Hematopoietic multipotent progenitor cell treated with erythropoietin and hydrocortisone succinate and interleukin-3 and kit ligand, for 6 days (in vitro differentiated cells): Measurements from ENCODE around the gene GPR158.

Source experiments
- DNase-seq: peaks from one replicate; pipeline ENCODE4 v3.0.0-alpha.2; 2015

Gene GPR158

GRCh38 chr10:25615926-25616325 lies 441.1 kb downstream of the GPR158 start:
- no peak for DNase-seq

GRCh38 chr10:25616903-25617592 lies 442.2 kb downstream of the GPR158 start:
- no peak for DNase-seq

GRCh38 chr10:25627606-25628005 lies 452.8 kb downstream of the GPR158 start:
- no peak for DNase-seq

- no peak for DNase-seq
These were observed 454.5 kb downstream of the GPR158 start for GRCh38 chr10:25629333-25629732.

GRCh38 chr10:25631471-25631870 lies 456.7 kb downstream of the GPR158 start:
- DNase-seq, result no peak

- DNase-seq, result no peak
These were observed 458.0 kb downstream of the GPR158 start for GRCh38 chr10:25632802-25633201.

- no peak for DNase-seq
These were observed 458.7 kb downstream of the GPR158 start for GRCh38 chr10:25633542-25633941.

GRCh38 chr10:25639646-25640045 lies 464.8 kb downstream of the GPR158 start:
- DNase-seq, result no peak

- no peak for DNase-seq
These were observed 466.8 kb downstream of the GPR158 start for GRCh38 chr10:25641595-25641994.

GRCh38 chr10:25642721-25643120 lies 467.9 kb downstream of the GPR158 start:
- no peak for DNase-seq

GRCh38 chr10:25646371-25646770 lies 471.6 kb downstream of the GPR158 start:
- no peak for DNase-seq

- no peak for DNase-seq
These were observed 476.7 kb downstream of the GPR158 start for GRCh38 chr10:25651534-25651933.
